ENCODE data around the gene ZNF777.

The ZNF777 gene

DNA sequence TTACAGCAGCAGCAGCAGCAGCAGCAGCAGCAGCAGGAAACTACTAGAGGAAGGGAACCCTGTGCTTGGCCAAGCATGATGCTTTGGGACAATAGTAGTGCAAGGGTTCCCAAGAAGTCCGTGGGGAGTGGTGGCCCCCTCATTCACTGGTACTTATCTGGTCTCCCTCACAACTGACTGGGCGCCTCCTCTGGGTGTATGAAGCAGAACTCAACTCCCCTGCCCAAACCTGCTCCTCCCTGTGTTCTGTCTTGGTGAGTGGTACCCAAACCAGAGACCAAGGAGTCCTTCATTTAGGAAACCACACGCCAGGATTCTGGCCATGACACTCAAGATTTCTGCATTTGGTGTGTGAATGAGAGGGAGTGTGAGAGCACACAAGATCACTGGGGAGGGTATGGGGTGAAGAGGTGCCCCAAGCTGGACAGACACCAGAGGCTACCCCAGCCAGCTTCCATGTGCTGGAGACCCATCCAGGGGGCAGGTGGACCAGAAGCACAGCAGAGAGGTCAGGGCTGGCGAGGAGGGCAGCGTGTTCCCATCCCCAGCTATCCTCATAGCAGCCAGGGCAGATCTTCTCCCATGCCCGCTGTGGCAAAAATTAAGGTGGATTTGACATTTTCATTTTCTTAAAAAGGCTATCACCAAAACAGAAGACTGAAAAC lies 10.6 kb upstream of the ZNF777 start:
- DNase-seq (ENCODE audit: low read depth), result no peak
- in situ Hi-C loops (cut with HindIII; ENCODE audit: low sequenced_read_pairs), result no loop called here
- TF ChIP-seq, protein P1, sequence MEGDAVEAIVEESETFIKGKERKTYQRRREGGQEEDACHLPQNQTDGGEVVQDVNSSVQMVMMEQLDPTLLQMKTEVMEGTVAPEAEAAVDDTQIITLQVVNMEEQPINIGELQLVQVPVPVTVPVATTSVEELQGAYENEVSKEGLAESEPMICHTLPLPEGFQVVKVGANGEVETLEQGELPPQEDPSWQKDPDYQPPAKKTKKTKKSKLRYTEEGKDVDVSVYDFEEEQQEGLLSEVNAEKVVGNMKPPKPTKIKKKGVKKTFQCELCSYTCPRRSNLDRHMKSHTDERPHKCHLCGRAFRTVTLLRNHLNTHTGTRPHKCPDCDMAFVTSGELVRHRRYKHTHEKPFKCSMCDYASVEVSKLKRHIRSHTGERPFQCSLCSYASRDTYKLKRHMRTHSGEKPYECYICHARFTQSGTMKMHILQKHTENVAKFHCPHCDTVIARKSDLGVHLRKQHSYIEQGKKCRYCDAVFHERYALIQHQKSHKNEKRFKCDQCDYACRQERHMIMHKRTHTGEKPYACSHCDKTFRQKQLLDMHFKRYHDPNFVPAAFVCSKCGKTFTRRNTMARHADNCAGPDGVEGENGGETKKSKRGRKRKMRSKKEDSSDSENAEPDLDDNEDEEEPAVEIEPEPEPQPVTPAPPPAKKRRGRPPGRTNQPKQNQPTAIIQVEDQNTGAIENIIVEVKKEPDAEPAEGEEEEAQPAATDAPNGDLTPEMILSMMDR (IDR thresholded peaks at IDR 0.05; ENCODE audit: low read depth, low read length, missing control alignments), result no peak
- H3K4me3 ChIP-seq (ENCODE audit: low read depth, low read length), result no peak overlapping the region

DNA sequence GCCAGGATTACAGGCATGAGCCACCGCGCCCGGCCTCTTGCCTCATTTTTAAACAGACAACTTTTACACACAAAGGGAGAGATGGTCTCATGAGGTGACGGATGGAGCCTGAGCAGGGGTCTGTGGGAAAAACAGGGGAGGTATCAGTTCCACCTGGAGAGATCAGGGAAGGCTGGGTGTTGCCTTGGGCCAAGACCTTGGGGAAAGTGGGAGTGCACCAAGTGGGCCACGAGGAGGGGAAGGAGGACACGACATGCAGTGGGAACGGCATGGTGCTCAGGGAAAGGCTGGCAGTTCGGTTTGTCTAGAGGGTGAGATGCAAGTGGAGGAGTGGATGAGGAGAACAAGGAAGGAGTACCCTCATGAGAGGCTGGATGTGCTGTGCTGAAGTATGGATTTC lies 8.9 kb upstream of the ZNF777 start:
- DNase-seq (ENCODE audit: low read depth), result no peak
- in situ Hi-C loops (cut with HindIII; ENCODE audit: low sequenced_read_pairs), result no loop called here
- TF ChIP-seq, protein P1 (IDR thresholded peaks at IDR 0.05; ENCODE audit: low read depth, low read length, missing control alignments), result no peak
- H3K4me3 ChIP-seq (ENCODE audit: low read depth, low read length), result no peak overlapping the region

DNA sequence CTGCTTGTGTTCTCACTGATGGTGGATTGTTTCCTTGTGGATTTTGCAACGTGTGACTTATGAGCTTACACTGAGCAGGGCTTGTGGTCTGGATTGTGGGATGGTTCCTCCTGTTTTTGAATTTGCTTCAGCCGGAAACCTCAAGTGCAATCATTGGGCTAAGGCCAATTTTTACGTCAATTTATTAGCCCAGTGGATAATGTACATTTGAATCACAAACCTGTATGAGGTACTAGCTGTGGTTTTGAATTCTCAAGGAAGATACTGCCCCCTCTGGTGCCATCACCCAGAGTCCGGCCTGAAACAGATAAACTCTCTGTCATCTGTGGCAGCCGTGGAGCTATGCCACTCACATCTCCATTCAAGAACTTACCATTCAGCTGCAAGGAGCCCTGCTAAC lies 7.3 kb upstream of the ZNF777 start:
- in situ Hi-C loops (cut with HindIII; ENCODE audit: low sequenced_read_pairs), result no loop called here
- no peak overlapping the region for H3K4me3 ChIP-seq (ENCODE audit: low read depth, low read length)
- TF ChIP-seq, protein P1 (IDR thresholded peaks at IDR 0.05; ENCODE audit: low read depth, low read length, missing control alignments), result no peak
- DNase-seq (ENCODE audit: low read depth), result no peak

DNA sequence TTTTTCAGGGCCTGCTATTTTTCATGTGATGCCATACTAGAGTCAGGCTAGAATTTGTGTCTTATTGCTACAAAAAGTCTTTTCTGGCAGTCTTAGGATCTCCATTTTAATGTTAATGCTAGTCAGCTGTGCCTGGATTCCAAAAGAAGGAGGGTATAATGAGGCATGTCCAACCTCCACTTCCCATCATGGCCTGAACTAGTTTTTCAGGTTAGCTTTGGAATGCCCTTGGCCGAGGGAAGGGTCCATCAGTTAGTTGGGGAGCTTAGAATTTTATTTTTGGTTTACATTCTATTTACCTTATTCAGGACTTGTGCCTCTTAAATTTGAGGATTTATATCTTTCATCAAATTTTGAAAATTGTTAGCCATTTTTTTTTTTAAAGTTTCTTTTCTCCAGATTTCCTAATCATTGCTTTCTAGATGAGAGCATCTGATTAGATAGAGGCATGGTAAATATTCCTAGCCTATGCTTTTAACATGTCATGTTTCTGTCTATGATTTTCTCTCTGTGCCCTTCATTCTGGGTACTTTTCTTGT lies 6.5 kb upstream of the ZNF777 start:
- TF ChIP-seq, protein P1 (IDR thresholded peaks at IDR 0.05; ENCODE audit: low read depth, low read length, missing control alignments), result no peak
- no peak for DNase-seq (ENCODE audit: low read depth)
- in situ Hi-C loops (cut with HindIII; ENCODE audit: low sequenced_read_pairs), result no loop called here
- H3K4me3 ChIP-seq (ENCODE audit: low read depth, low read length), result no peak overlapping the region

DNA sequence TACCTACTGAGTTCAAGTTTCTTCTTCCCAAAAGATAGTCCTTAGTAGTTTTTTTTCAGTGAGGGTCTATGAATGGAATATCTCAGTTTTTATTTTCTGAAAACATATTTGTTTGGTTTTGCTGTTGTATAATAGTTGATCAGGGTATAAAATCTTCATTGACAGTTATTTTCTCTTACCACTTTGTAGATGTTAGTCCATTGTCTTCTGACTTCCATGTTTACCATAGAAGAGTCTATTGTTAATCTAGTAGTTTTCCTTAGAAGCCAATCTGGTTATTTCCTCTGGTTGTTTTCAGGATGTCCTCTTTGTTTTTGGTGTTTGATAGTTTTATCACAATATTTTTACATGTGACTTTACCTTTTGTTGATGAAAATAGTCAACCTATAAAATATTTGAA lies 5.5 kb upstream of the ZNF777 start:
- no peak overlapping the region for H3K4me3 ChIP-seq (ENCODE audit: low read depth, low read length)
- TF ChIP-seq, protein P1 (IDR thresholded peaks at IDR 0.05; ENCODE audit: low read depth, low read length, missing control alignments), result no peak
- no peak for DNase-seq (ENCODE audit: low read depth)
- in situ Hi-C loops (cut with HindIII; ENCODE audit: low sequenced_read_pairs), result no loop called here

DNA sequence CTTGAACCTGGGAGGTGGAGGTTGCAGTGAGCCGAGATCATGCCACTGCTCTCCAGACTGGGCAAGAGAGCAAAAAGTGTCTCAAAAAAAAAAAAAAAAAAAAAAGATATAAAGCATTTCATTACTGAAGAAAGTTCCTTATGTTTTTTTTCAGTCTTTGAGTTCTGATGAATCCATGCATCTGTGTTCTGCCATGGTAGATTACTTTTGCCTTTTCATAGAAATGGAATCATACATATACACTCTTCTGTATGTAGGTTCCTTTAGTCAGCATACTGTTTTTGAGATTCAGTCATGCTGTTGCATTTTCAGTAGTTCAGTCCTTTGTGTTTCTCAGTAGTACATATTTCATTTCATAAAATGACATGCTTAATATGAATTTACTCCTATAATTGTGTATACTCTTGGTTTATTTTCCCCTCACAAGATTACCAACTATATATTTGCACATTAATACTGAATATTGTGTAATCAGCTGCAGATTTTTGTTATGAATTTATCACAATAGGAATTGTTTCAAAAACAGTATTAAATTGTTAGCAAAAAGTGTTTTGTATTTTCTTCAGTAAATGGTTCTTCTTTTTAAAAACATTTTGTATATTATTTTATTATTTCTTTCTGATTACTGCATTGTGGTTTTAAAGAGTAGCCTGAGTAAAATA lies 2.8 kb upstream of the ZNF777 start:
- H3K4me3 ChIP-seq (ENCODE audit: low read depth, low read length), result no peak overlapping the region
- no peak for DNase-seq (ENCODE audit: low read depth)
- in situ Hi-C loops (cut with HindIII; ENCODE audit: low sequenced_read_pairs), result no loop called here
- TF ChIP-seq, protein P1 (IDR thresholded peaks at IDR 0.05; ENCODE audit: low read depth, low read length, missing control alignments), result no peak
